HEK293T (cell line): Measurements from ENCODE around the gene SLC25A52.

ENCODE experiments used
- CTCF ChIA-PET: fragments of 350-600 bp; formaldehyde crosslinking; extraction: SDS; loops from one replicate; lab custom pipeline; 2021; ENCODE audit warnings: antibody characterized with exemption, inconsistent platforms; lab: Yijun Ruan, JAX
- POLR2A ChIA-PET: fragments of 350-600 bp; formaldehyde crosslinking; extraction: SDS; loops from one replicate; lab custom pipeline; 2020; ENCODE audit warnings: antibody characterized with exemption, inconsistent platforms; lab: Yijun Ruan, JAX
- DNase-seq: peaks from one replicate; pipeline ENCODE4 v3.0.0; 2012; ENCODE audit warnings: mixed read lengths; ENCODE audit errors: extremely low spot score
- ARNT ChIP-seq: fragments of 450-650 bp; IDR thresholded peaks from 2 replicates; pipeline ENCODE4 v1.6.1; 2017; ENCODE audit warnings: mild to moderate bottlenecking
- BHLHE40 ChIP-seq: fragments of 450-650 bp; IDR thresholded peaks from 2 replicates; pipeline ENCODE4 v1.6.1; 2016; ENCODE audit warnings: mild to moderate bottlenecking, moderate library complexity, borderline replicate concordance
- CTBP1 ChIP-seq: fragments of 450-650 bp; IDR thresholded peaks from 2 replicates; pipeline ENCODE4 v1.6.1; 2016; ENCODE audit warnings: borderline replicate concordance
- ELF4 ChIP-seq: fragments of 450-650 bp; IDR thresholded peaks from 2 replicates; pipeline ENCODE4 v1.6.1; 2017; ENCODE audit warnings: antibody characterized with exemption
- FOXA1 ChIP-seq: fragments of 450-650 bp; IDR thresholded peaks from 2 replicates; pipeline ENCODE4 v1.6.1; 2016; ENCODE audit warnings: mild to moderate bottlenecking
- FOXK2 ChIP-seq: fragments of 450-650 bp; IDR thresholded peaks from 2 replicates; pipeline ENCODE4 v1.6.1; 2016; ENCODE audit warnings: mild to moderate bottlenecking
- FOXM1 ChIP-seq: fragments of 450-650 bp; IDR thresholded peaks from 2 replicates; pipeline ENCODE4 v1.6.1; 2017; ENCODE audit warnings: mild to moderate bottlenecking, borderline replicate concordance
- HDGF ChIP-seq: fragments of 450-650 bp; IDR thresholded peaks from 2 replicates; pipeline ENCODE4 v1.6.1; 2017; ENCODE audit warnings: antibody characterized with exemption, borderline replicate concordance
- L3MBTL2 ChIP-seq: fragments of 450-650 bp; conservative IDR thresholded peaks from 2 replicates; pipeline ENCODE4 v1.6.1; 2016; ENCODE audit warnings: mild to moderate bottlenecking
- LEF1 ChIP-seq: fragments of 450-650 bp; IDR thresholded peaks from 2 replicates; pipeline ENCODE4 v1.6.1; 2017; ENCODE audit warnings: mild to moderate bottlenecking, borderline replicate concordance
- NFRKB ChIP-seq: fragments of 450-650 bp; IDR thresholded peaks from 2 replicates; pipeline ENCODE4 v1.6.1; 2016; ENCODE audit warnings: mild to moderate bottlenecking, moderate library complexity
- PKNOX1 ChIP-seq: fragments of 450-650 bp; IDR thresholded peaks from 2 replicates; pipeline ENCODE4 v1.6.1; 2016
- SP1 ChIP-seq: fragments of 450-650 bp; IDR thresholded peaks from 2 replicates; pipeline ENCODE4 v1.6.1; 2017
- SUZ12 ChIP-seq: fragments of 450-650 bp; IDR thresholded peaks from 2 replicates; pipeline ENCODE4 v1.6.1; 2016; ENCODE audit warnings: mild to moderate bottlenecking
- TARDBP ChIP-seq: fragments of 450-650 bp; IDR thresholded peaks from 2 replicates; pipeline ENCODE4 v1.6.1; 2016
- ZNF384 ChIP-seq: fragments of 450-650 bp; IDR thresholded peaks from 2 replicates; pipeline ENCODE4 v1.6.1; 2016

Gene SLC25A52

DNA sequence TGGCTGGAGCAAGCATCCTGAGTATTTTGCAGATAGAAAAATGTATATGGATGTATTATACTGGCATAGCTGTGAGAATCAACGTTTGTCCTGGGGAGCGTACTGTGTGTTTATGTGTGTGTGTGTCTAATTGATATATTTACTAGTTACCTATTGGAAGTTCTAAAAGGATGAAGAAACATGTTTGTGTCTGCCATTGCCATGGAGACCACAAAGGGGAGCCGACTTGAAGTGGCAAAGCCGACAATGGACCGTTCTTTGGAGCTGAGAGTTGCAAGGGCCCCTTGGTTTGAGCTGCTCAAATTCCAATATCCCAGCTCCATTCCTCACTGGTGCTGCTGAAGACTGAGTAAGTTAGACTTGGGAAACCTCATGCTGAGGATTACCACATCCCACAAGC, 14.3 kb upstream of the SLC25A52 start:
- no peak for DNase-seq
- TF ChIP-seq ZNF384 (no peak), NFRKB (no peak), LEF1 (no peak), ELF4 (no peak)
- CTCF ChIA-PET: no interaction called here
- POLR2A ChIA-PET: no interaction called here

DNA sequence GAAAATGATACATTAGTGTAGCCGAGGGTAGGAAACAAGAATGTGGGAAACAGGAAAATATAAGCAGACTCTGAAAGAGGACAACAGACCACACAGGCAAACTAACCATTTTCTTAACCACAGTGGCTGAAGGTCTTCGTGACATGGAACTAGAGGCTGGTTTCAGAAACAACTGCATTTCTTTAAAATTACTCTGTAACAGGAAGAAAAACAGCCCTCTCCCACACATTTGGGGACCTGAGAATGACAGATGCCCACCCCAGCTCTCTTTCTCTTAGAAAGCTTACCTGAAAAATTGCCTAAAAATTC, 13.8 kb upstream of the SLC25A52 start:
- DNase-seq: no peak
- CTCF ChIA-PET: no interaction called here
- TF ChIP-seq ZNF384 (no peak), SP1 (no peak), TARDBP (no peak), NFRKB (no peak), PKNOX1 (no peak), CTBP1 (no peak), ARNT (no peak), FOXA1 (no peak), ELF4 (no peak), FOXM1 (no peak), SUZ12 (no peak), FOXK2 (no peak), L3MBTL2 (no peak), HDGF (no peak), LEF1 (no peak), BHLHE40 (no peak)
- POLR2A ChIA-PET: no interaction called here

DNA sequence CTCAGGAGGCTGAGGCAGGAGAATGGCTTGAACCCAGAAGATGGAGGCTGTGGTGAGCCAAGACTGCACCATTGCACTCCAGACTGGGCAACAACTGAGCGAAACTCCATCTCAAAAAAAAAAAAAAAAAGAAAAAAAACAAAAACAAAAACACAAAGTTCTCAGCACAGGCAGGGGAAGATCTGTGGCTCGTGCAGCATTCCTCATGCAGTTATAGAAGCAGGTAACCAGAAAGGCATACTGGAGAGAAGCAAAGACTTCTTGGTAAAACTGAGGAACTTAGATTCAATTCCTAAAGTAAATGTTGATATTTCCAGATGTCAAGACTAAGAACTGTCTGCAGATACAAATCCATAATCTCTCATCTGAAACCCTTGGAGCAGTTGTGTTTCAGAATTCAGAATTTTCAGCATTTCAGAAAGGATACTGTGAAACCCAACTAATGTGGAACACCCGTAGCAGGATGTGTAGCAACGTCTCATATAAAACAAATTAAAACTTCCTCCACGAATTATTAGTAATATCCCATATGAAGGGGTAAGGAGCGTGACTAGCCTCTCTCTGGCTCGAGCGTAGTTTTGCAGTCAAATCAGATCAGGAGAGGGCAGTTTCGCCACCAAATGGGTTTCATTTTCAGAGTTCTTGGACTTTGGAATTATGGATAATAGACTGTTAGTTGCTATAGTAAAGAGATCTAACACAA, 13.2 kb upstream of the SLC25A52 start:
- POLR2A ChIA-PET: no interaction called here
- CTCF ChIA-PET: no interaction called here
- TF ChIP-seq PKNOX1 (no peak), ARNT (no peak), ELF4 (no peak), TARDBP (no peak), FOXM1 (no peak), ZNF384 (no peak), LEF1 (no peak), HDGF (no peak)
- DNase-seq: no peak

- ChIA-PET POLR2A (no interaction called here), CTCF (no interaction called here)
- DNase-seq: no peak
- TF ChIP-seq L3MBTL2: no peak
- no peak for TF ChIP-seq HDGF
- no peak for TF ChIP-seq SUZ12
- TF ChIP-seq LEF1: no peak
- TF ChIP-seq NFRKB: no peak
- TF ChIP-seq FOXA1: no peak
- TF ChIP-seq ELF4: no peak
- no peak for TF ChIP-seq FOXM1
- TF ChIP-seq ARNT: no peak
- TF ChIP-seq BHLHE40: no peak
- TF ChIP-seq FOXK2: no peak
- TF ChIP-seq ZNF384: no peak
- no peak for TF ChIP-seq TARDBP
- TF ChIP-seq CTBP1: no peak
- no peak for TF ChIP-seq SP1
Observed at GRCh38 chr18:31772699-31773098, 12.0 kb upstream of the SLC25A52 start.

DNA sequence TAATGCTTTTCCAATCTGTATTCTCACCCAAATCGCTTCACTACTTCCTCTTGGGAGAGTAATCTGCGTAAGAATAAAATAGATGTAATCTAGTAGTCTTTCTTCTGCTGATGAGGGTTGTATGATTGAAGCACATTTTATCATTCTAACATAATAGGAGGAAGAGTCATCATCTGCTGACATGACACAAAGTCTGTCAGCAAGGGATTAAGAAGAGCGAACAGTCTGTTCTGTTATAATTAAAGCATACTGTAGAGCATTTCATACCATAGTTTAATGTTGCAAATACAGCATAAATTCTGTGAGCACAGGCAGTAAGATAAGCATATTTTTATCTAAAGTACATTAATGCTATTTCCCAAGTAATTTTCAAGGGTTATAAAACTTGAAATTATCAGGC, 10.4 kb downstream of the SLC25A52 start:
- CTCF ChIA-PET: interaction anchor here (0.8 kb wide), 1 partner anchor 25 kb away, joined by 3 read pairs; no protein-coding TSS in a partner anchor

GRCh38 chr18:31746396-31746795, 14.3 kb downstream of the SLC25A52 start:
- TF ChIP-seq FOXM1 (no peak), ZNF384 (no peak), ARNT (no peak), TARDBP (no peak), SP1 (no peak), NFRKB (no peak), FOXK2 (no peak)
- DNase-seq: no peak
- POLR2A ChIA-PET: no interaction called here
- CTCF ChIA-PET: no interaction called here

More for the DNA sequence above, 10.4 kb downstream of the SLC25A52 start:
- POLR2A ChIA-PET: no interaction called here
- no peak for DNase-seq
- TF ChIP-seq ARNT: no peak; the same call in 1 of the 2 replicates
- no peak for TF ChIP-seq BHLHE40
- TF ChIP-seq FOXM1: no peak
- no peak for TF ChIP-seq L3MBTL2
- no peak for TF ChIP-seq CTBP1
- TF ChIP-seq FOXK2: no peak
- no peak for TF ChIP-seq SUZ12
- no peak for TF ChIP-seq ZNF384
- no peak for TF ChIP-seq TARDBP
- no peak for TF ChIP-seq FOXA1
- no peak for TF ChIP-seq PKNOX1
- no peak for TF ChIP-seq HDGF
- no peak for TF ChIP-seq ELF4
- no peak for TF ChIP-seq SP1
- no peak for TF ChIP-seq NFRKB
- TF ChIP-seq LEF1: no peak
